Uterus (tissue), 2 donors: ENCODE measurements around the gene ATXN10.

Experiments
- CTCF ChIP-seq, 4 experiments: fragments of 200-600 bp in 2 of 4; fragments of 450-650 bp in 2 of 4; sonication (generic) in 2 of 4; IDR thresholded peaks; one replicate each; pipeline ENCODE4 v1.5.1; 2016 to 2019; ENCODE audit warnings: antibody characterized with exemption in 4 of 4, mild to moderate bottlenecking in 2 of 4, moderate library complexity in 1 of 4
- POLR2A ChIP-seq, 2 donors: fragments of 450-650 bp; IDR thresholded peaks; one replicate each; pipeline ENCODE4 v1.6.1; 2016; ENCODE audit warnings: antibody characterized with exemption in 2 of 2, mild to moderate bottlenecking in 1 of 2, moderate library complexity in 1 of 2

- TF ChIP-seq CTCF (IDR thresholded peaks at IDR 0.05) (no peak), POLR2A (IDR thresholded peaks at IDR 0.05) (no peak)
Measured at GRCh38 chr22:45757068-45757467, 85.4 kb downstream of the ATXN10 start.
